IMR-90 (cell line): Measurements from ENCODE around the gene TRAFD1. TPM values are rescaled to one million over a fixed set of nuclear protein-coding genes. Genes with fewer than 3 reads are reported as not detected.

Experiments
- ATAC-seq: fragments of 200-7000 bp; cut with Tn5 transposase; 2 replicates; pipeline ENCODE4 v1.9.1; 2020; ENCODE audit warnings: low read depth, mild to moderate bottlenecking, moderate library complexity
- BruUV-seq: library from RNA; stranded (reverse); fragments of 400-500 nt; replicated peaks from 2 replicates; lab custom pipeline; 2021; lab: Mats Ljungman, UMichigan
- CTCF ChIA-PET: fragments of 300-600 bp; formaldehyde crosslinking; extraction: SDS; loops from one replicate; lab custom pipeline; 2021; ENCODE audit warnings: antibody characterized with exemption; lab: Yijun Ruan, JAX
- POLR2A ChIA-PET: fragments of 300-600 bp; sonication (Branson Sonifier 250); formaldehyde crosslinking; loops from one replicate; lab custom pipeline; 2022; ENCODE audit warnings: antibody characterized with exemption; ENCODE audit not compliant: unreplicated experiment; lab: Charles Lee
- DNase-seq: peaks from one replicate; pipeline ENCODE4 v3.0.0; 2013
- H2AFZ ChIP-seq: replicated peaks from 2 replicates; pipeline ENCODE3; 2013; ENCODE audit warnings: low read length, mild to moderate bottlenecking; ENCODE audit not compliant: poor library complexity
- H2AK5ac ChIP-seq: 2 replicates; pipeline ENCODE4 v1.6.1; 2013; ENCODE audit warnings: low read depth, low read length, inconsistent platforms
- H2AK9ac ChIP-seq: replicated peaks from 2 replicates; pipeline ENCODE3; 2013; ENCODE audit warnings: mild to moderate bottlenecking, low read depth, low read length, moderate library complexity; ENCODE audit not compliant: poor library complexity
- H2BK120ac ChIP-seq: 2 replicates; pipeline ENCODE4 v1.6.1; 2013; ENCODE audit warnings: low read depth, low read length, inconsistent platforms
- H2BK15ac ChIP-seq: 3 replicates; pipeline ENCODE4 v1.6.1; 2013; ENCODE audit warnings: low read depth, low read length, inconsistent platforms
- H2BK20ac ChIP-seq: 2 replicates; pipeline ENCODE4 v1.6.1; 2013; ENCODE audit warnings: low read depth, mild to moderate bottlenecking, inconsistent platforms, low read length, moderate library complexity
- H2BK5ac ChIP-seq: 2 replicates; pipeline ENCODE4 v1.6.1; 2013; ENCODE audit warnings: mild to moderate bottlenecking, low read depth, low read length, inconsistent platforms; ENCODE audit not compliant: poor library complexity, severe bottlenecking
- H3K14ac ChIP-seq: replicated peaks from 2 replicates; pipeline ENCODE4 v1.6.1; 2013; ENCODE audit warnings: low read depth, low read length, inconsistent platforms
- H3K18ac ChIP-seq: 2 replicates; pipeline ENCODE4 v1.6.1; 2013; ENCODE audit warnings: low read depth, low read length, control low read depth
- H3K23ac ChIP-seq: 2 replicates; pipeline ENCODE4 v1.6.1; 2013; ENCODE audit warnings: low read depth, low read length, inconsistent platforms
- H3K27ac ChIP-seq: 2 replicates; pipeline ENCODE4 v1.5.1; 2013; ENCODE audit warnings: mild to moderate bottlenecking, control low read depth, low read length; ENCODE audit not compliant: insufficient read depth
- H3K27me3 ChIP-seq: 2 replicates; pipeline ENCODE4 v1.6.1; 2013; ENCODE audit warnings: low read length; ENCODE audit not compliant: control insufficient read depth, insufficient read depth
- H3K36me3 ChIP-seq: 2 replicates; pipeline ENCODE4 v1.6.1; 2013; ENCODE audit warnings: low read length, mixed read lengths; ENCODE audit not compliant: control insufficient read depth, insufficient read depth
- H3K4ac ChIP-seq: 2 replicates; pipeline ENCODE4 v1.6.1; 2013; ENCODE audit warnings: low read depth, low read length, inconsistent platforms
- H3K4me1 ChIP-seq: 2 replicates; pipeline ENCODE4 v1.6.1; 2013; ENCODE audit warnings: low read length, mixed read lengths; ENCODE audit not compliant: control insufficient read depth, insufficient read depth
- H3K4me2 ChIP-seq: 2 replicates; pipeline ENCODE4 v1.6.1; 2013; ENCODE audit warnings: low read depth, mild to moderate bottlenecking, control low read depth, low read length, moderate library complexity
- H3K4me3 ChIP-seq: 2 replicates; pipeline ENCODE4 v1.5.1; 2013; ENCODE audit warnings: low read depth, mild to moderate bottlenecking, control low read depth, low read length, moderate library complexity; ENCODE audit not compliant: insufficient read depth
- H3K56ac ChIP-seq: 2 replicates; pipeline ENCODE4 v1.6.1; 2013; ENCODE audit warnings: low read length, inconsistent platforms; ENCODE audit not compliant: insufficient read depth; ENCODE audit errors: extremely low read depth
- H3K79me1 ChIP-seq, 2 experiments: 2 replicates each; pipeline ENCODE4 v1.6.1; 2013; ENCODE audit warnings: low read length in 2 of 2, inconsistent platforms in 1 of 2, low read depth in 1 of 2
- H3K9ac ChIP-seq: 2 replicates; pipeline ENCODE4 v1.6.1; 2013; ENCODE audit warnings: low read depth, low read length, control low read depth
- H3K9me1 ChIP-seq: 2 replicates; pipeline ENCODE4 v1.6.1; 2013; ENCODE audit warnings: low read length, inconsistent platforms; ENCODE audit not compliant: insufficient read depth
- H3K9me3 ChIP-seq: 2 replicates; pipeline ENCODE4 v1.6.1; 2013; ENCODE audit warnings: low read length; ENCODE audit not compliant: control insufficient read depth, insufficient read depth
- H4K20me1 ChIP-seq: 2 replicates; pipeline ENCODE4 v1.6.1; 2013; ENCODE audit warnings: low read length, inconsistent platforms; ENCODE audit not compliant: insufficient read depth
- H4K5ac ChIP-seq: 2 replicates; pipeline ENCODE4 v1.6.1; 2013; ENCODE audit warnings: mild to moderate bottlenecking, low read depth, low read length, control low read depth
- H4K8ac ChIP-seq, 2 experiments: 2 replicates each; pipeline ENCODE4 v1.6.1; 2013; ENCODE audit warnings: low read depth in 2 of 2, low read length in 2 of 2, control low read depth in 1 of 2, inconsistent platforms in 1 of 2
- H4K91ac ChIP-seq: 2 replicates; pipeline ENCODE4 v1.6.1; 2013; ENCODE audit warnings: low read depth, low read length, inconsistent platforms; ENCODE audit not compliant: insufficient read depth
- BHLHE40 ChIP-seq: fragments of 150-350 bp; IDR thresholded peaks from 2 replicates; pipeline ENCODE4 v1.6.1; 2016; ENCODE audit warnings: mild to moderate bottlenecking, low read depth, low read length
- CEBPB ChIP-seq: IDR thresholded peaks from 2 replicates; pipeline ENCODE4 v1.6.1; 2012; ENCODE audit warnings: low read depth, low read length, improper control_type of control experiment
- CHD1 ChIP-seq: IDR thresholded peaks from 2 replicates; pipeline ENCODE4 v1.6.1; 2012; ENCODE audit warnings: low read depth, low read length, improper control_type of control experiment
- FOS ChIP-seq: fragments of 150-350 bp; IDR thresholded peaks from 2 replicates; pipeline ENCODE4 v1.6.1; 2016; ENCODE audit warnings: low read depth, low read length
- MAFK ChIP-seq: IDR thresholded peaks from 2 replicates; pipeline ENCODE4 v1.6.1; 2012; ENCODE audit warnings: low read depth, low read length, improper control_type of control experiment
- MAZ ChIP-seq: IDR thresholded peaks from 2 replicates; pipeline ENCODE4 v1.6.1; 2012; ENCODE audit warnings: low read depth, mild to moderate bottlenecking, low read length, improper control_type of control experiment, moderate library complexity, borderline replicate concordance
- MXI1 ChIP-seq: IDR thresholded peaks from 2 replicates; pipeline ENCODE4 v1.6.1; 2012; ENCODE audit warnings: low read depth, mild to moderate bottlenecking, low read length, moderate library complexity, borderline replicate concordance
- NFE2L2 ChIP-seq: fragments of 150-350 bp; IDR thresholded peaks from 2 replicates; pipeline ENCODE4 v1.6.1; 2016; ENCODE audit warnings: low read depth, mild to moderate bottlenecking, low read length
- POLR2A ChIP-seq: IDR thresholded peaks from 2 replicates; pipeline ENCODE4 v1.6.1; 2012; ENCODE audit warnings: mild to moderate bottlenecking, low read depth, low read length
- RAD21 ChIP-seq: IDR thresholded peaks from 2 replicates; pipeline ENCODE4 v1.6.1; 2012; ENCODE audit warnings: low read length, improper control_type of control experiment
- RCOR1 ChIP-seq: IDR thresholded peaks from 2 replicates; pipeline ENCODE4 v1.6.1; 2012; ENCODE audit warnings: mild to moderate bottlenecking, low read length, improper control_type of control experiment; ENCODE audit not compliant: insufficient replicate concordance
- RFX5 ChIP-seq: IDR thresholded peaks from 2 replicates; pipeline ENCODE4 v1.8.0; 2012; ENCODE audit warnings: low read depth, mild to moderate bottlenecking, low read length, moderate library complexity
- SMC3 ChIP-seq: fragments of 150-350 bp; IDR thresholded peaks from 2 replicates; pipeline ENCODE4 v1.6.1; 2016; ENCODE audit warnings: low read depth, mild to moderate bottlenecking, antibody characterized with exemption, low read length, moderate library complexity
- dilution Hi-C: fragments of 300-500 bp; cut with HindIII; formaldehyde crosslinking; loops from one replicate; pipeline ENCODE4 v1.14.3; 2018; ENCODE audit warnings: low sequenced_read_pairs; ENCODE audit not compliant: unreplicated experiment
- in situ Hi-C: fragments of 300-500 bp; cut with MboI; formaldehyde crosslinking; loops from 3 replicates; pipeline ENCODE4 v1.14.3; 2019; ENCODE audit warnings: low sequenced_read_pairs, inconsistent platforms, mixed read lengths
- intact Hi-C: fragments of 100-400 bp; cut with micrococcal nuclease; formaldehyde crosslinking; loops from 2 replicates; pipeline ENCODE4 v1.10.0; 2022
- polyA plus RNA-seq, 3 experiments: library from polyadenylated mRNA; depleted of rRNA; stranded (reverse); fragments of >200 nt; gene quantifications; 2 replicates each; pipeline ENCODE4 v1.2.3, GENCODE V29; 2012; ENCODE audit warnings: low replicate concordance in 1 of 3
- total RNA-seq: library from RNA; depleted of rRNA; stranded (reverse); fragments of >200 nt; gene quantifications from 2 replicates; pipeline ENCODE4 v1.2.3, GENCODE V29; 2012
- TF ChIP-seq, protein P1 (sequence below): conservative IDR thresholded peaks from 2 replicates; pipeline ENCODE4 v1.5.1; 2012; ENCODE audit warnings: mild to moderate bottlenecking, low read depth, low read length, improper control_type of control experiment
- TF ChIP-seq, protein P2 (sequence below): fragments of 150-350 bp; IDR thresholded peaks from 2 replicates; pipeline ENCODE4 v1.6.1; 2017; ENCODE audit warnings: mild to moderate bottlenecking, antibody characterized with exemption, low read length, low read depth
- TF ChIP-seq, protein P3 (sequence below): fragments of 150-350 bp; IDR thresholded peaks from 2 replicates; pipeline ENCODE4 v1.6.1; 2016; ENCODE audit warnings: low read depth, mild to moderate bottlenecking, low read length, moderate library complexity, borderline replicate concordance

TRAFD1 gene
- total and polyA plus RNA-seq, 2 of the 4 experiments (the other 2 are of a cell fraction): 41.3 to 70.4 TPM

DNA sequence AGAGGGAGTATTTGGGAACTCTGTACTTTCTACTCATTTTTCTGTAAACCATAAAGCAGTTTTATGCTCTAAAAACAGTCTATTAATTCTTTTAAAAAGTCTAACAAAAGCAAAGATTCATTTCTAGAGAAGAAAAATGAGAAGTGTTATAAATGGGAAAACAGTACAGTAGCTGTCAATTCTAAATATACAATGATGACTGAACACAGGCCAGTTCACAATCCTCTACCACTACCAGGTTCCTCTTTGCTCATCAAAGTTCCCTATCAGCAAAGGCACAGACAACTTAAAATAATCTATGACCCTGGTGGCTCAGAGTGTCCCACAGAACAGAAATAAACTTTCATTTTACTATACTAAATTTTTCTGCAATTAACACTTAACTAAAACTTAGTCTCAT is 29.3 kb upstream of the TRAFD1 start:
- peak; percentile 41 for ATAC-seq

More for the DNA sequence above, 29.3 kb upstream of the TRAFD1 start:
- CTCF ChIA-PET: no interaction called here
- peaks cover 6% of the 10 kb centered on the region; the same call in 1 of the 2 replicates for H3K4me1 ChIP-seq
- no peak overlapping the region for H4K91ac ChIP-seq
- H3K27ac ChIP-seq: peak overlapping the region; percentile 50; the same call in 1 of the 2 replicates
- peak overlapping the region; percentile 30; the same call in 1 of the 2 replicates for H2BK20ac ChIP-seq
- H3K27me3 ChIP-seq: no peaks in the 10 kb centered on the region
- no peaks in the 10 kb centered on the region for H3K9me3 ChIP-seq
- no peak for DNase-seq
- H3K79me1 ChIP-seq: peaks cover 22 to 69% of the 10 kb centered on the region in 2 experiments
- peak overlapping the region; percentile 99 for H2BK5ac ChIP-seq
- peak overlapping the region; percentile 28; the same call in 1 of the 2 replicates for H3K4me2 ChIP-seq
- no TSS peak for BruUV-seq
- peaks cover 19% of the 10 kb centered on the region for H3K36me3 ChIP-seq
- H2BK120ac ChIP-seq: peak overlapping the region; percentile 15; the same call in 1 of the 2 replicates
- H2AFZ ChIP-seq: no peak overlapping the region
- H4K8ac ChIP-seq: peak overlapping the region in 1 of 2 experiments; percentile 1; a peak in 1 of 4 replicates
- H3K14ac ChIP-seq: no peak overlapping the region; the same call in 1 of the 2 replicates
- H3K4me3 ChIP-seq: no peak overlapping the region
- TF ChIP-seq, protein P1, sequence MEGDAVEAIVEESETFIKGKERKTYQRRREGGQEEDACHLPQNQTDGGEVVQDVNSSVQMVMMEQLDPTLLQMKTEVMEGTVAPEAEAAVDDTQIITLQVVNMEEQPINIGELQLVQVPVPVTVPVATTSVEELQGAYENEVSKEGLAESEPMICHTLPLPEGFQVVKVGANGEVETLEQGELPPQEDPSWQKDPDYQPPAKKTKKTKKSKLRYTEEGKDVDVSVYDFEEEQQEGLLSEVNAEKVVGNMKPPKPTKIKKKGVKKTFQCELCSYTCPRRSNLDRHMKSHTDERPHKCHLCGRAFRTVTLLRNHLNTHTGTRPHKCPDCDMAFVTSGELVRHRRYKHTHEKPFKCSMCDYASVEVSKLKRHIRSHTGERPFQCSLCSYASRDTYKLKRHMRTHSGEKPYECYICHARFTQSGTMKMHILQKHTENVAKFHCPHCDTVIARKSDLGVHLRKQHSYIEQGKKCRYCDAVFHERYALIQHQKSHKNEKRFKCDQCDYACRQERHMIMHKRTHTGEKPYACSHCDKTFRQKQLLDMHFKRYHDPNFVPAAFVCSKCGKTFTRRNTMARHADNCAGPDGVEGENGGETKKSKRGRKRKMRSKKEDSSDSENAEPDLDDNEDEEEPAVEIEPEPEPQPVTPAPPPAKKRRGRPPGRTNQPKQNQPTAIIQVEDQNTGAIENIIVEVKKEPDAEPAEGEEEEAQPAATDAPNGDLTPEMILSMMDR: no peak
- no peak for TF ChIP-seq MXI1
- TF ChIP-seq, protein P2, sequence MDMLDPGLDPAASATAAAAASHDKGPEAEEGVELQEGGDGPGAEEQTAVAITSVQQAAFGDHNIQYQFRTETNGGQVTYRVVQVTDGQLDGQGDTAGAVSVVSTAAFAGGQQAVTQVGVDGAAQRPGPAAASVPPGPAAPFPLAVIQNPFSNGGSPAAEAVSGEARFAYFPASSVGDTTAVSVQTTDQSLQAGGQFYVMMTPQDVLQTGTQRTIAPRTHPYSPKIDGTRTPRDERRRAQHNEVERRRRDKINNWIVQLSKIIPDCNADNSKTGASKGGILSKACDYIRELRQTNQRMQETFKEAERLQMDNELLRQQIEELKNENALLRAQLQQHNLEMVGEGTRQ: no peak
- no peak for TF ChIP-seq NFE2L2
- no peak for TF ChIP-seq RCOR1
- no peak for TF ChIP-seq SMC3
- TF ChIP-seq RAD21: no peak
- no peak for TF ChIP-seq CHD1
- TF ChIP-seq MAFK: no peak
- TF ChIP-seq FOS: no peak
- TF ChIP-seq RFX5: no peak
- no peak for TF ChIP-seq MAZ
- no peak for TF ChIP-seq CEBPB
- TF ChIP-seq POLR2A: no peak
- no peak for TF ChIP-seq BHLHE40
- TF ChIP-seq, protein P3, sequence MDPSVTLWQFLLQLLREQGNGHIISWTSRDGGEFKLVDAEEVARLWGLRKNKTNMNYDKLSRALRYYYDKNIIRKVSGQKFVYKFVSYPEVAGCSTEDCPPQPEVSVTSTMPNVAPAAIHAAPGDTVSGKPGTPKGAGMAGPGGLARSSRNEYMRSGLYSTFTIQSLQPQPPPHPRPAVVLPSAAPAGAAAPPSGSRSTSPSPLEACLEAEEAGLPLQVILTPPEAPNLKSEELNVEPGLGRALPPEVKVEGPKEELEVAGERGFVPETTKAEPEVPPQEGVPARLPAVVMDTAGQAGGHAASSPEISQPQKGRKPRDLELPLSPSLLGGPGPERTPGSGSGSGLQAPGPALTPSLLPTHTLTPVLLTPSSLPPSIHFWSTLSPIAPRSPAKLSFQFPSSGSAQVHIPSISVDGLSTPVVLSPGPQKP: no peak
- intact Hi-C loops (no loop called here), dilution Hi-C loops (no loop called here), in situ Hi-C loops (no loop called here)
- H2AK5ac ChIP-seq: no peak overlapping the region
- H3K23ac ChIP-seq: no peak overlapping the region; the same call in 1 of the 2 replicates
- POLR2A ChIA-PET: interaction anchor here (0.6 kb wide), 1 partner anchor 10 kb away, joined by 4 read pairs; no protein-coding TSS in a partner anchor
- H4K5ac ChIP-seq: no peak overlapping the region; the same call in 1 of the 2 replicates
- H3K18ac ChIP-seq: no peak overlapping the region; the same call in 1 of the 2 replicates
- 0 out of 3 replicates have a peak overlapping the region, but pooled peaks have one; percentile 20 for H2BK15ac ChIP-seq
- peaks cover 11% of the 10 kb centered on the region; the same call in 1 of the 2 replicates for H3K9me1 ChIP-seq
- H2AK9ac ChIP-seq: no peak overlapping the region
- H3K9ac ChIP-seq: no peak overlapping the region; the same call in 1 of the 2 replicates
- H3K4ac ChIP-seq: peak overlapping the region; percentile 60; the same call in 1 of the 2 replicates
- H3K56ac ChIP-seq: 0 out of 2 replicates have a peak overlapping the region, but pooled peaks have one; percentile 20
- H4K20me1 ChIP-seq: peaks cover 5% of the 10 kb centered on the region; the same call in 1 of the 2 replicates
